ENCODE data around the gene MPPED2. TPM values are rescaled to one million over a fixed set of nuclear protein-coding genes. Genes with fewer than 3 reads are reported as not detected.

The MPPED2 gene
- total and polyA plus RNA-seq, 10 of the 15 experiments (the other 5 are each of a cell fraction or from before 2014, with no cell fraction given): not detected

DNA sequence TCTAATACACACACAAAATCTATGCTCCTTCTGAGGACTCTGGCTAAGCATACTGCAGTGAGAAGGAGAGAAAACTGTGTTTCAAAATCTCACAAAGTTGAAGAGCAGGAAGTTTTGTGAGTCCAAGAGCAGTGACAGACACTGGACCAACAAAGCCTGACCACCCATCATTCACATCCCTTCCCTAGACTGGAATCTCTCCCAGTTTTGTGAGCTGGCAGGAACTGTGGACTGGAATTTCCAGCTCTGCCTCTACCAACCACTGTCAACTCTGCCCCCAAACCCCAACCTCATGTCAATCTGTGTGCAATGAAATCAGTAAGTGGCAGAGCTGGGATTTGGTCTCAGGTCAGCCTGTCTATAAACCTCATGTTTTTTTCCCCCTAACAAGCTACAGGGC, 150.7 kb downstream of the MPPED2 start:
- TF ChIP-seq CHD4 (IDR thresholded peaks at IDR 0.05) (no peak), CREB1 (IDR thresholded peaks at IDR 0.05; ENCODE audit: low read depth) (no peak), TARDBP (IDR thresholded peaks at IDR 0.05; ENCODE audit: borderline replicate concordance) (no peak)
- TF ChIP-seq, protein P1, sequence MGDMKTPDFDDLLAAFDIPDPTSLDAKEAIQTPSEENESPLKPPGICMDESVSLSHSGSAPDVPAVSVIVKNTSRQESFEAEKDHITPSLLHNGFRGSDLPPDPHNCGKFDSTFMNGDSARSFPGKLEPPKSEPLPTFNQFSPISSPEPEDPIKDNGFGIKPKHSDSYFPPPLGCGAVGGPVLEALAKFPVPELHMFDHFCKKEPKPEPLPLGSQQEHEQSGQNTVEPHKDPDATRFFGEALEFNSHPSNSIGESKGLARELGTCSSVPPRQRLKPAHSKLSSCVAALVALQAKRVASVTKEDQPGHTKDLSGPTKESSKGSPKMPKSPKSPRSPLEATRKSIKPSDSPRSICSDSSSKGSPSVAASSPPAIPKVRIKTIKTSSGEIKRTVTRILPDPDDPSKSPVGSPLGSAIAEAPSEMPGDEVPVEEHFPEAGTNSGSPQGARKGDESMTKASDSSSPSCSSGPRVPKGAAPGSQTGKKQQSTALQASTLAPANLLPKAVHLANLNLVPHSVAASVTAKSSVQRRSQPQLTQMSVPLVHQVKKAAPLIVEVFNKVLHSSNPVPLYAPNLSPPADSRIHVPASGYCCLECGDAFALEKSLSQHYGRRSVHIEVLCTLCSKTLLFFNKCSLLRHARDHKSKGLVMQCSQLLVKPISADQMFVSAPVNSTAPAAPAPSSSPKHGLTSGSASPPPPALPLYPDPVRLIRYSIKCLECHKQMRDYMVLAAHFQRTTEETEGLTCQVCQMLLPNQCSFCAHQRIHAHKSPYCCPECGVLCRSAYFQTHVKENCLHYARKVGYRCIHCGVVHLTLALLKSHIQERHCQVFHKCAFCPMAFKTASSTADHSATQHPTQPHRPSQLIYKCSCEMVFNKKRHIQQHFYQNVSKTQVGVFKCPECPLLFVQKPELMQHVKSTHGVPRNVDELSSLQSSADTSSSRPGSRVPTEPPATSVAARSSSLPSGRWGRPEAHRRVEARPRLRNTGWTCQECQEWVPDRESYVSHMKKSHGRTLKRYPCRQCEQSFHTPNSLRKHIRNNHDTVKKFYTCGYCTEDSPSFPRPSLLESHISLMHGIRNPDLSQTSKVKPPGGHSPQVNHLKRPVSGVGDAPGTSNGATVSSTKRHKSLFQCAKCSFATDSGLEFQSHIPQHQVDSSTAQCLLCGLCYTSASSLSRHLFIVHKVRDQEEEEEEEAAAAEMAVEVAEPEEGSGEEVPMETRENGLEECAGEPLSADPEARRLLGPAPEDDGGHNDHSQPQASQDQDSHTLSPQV (IDR thresholded peaks at IDR 0.05): no peak
- SMC1A ChIA-PET (ENCODE audit: uncharacterized antibody, unreplicated experiment): no interaction called here
- no TSS peak for BruUV-seq (replicated peaks)
- Histone ChIP-seq H3K4me2 (ENCODE audit: control insufficient read depth, insufficient read depth) (no peak overlapping the region), H3K4me1 (ENCODE audit: control insufficient read depth, insufficient read depth, low read length) (no peaks in the 10 kb centered on the region), H3K4me3 (no peak overlapping the region), H3K9ac (ENCODE audit: control insufficient read depth, insufficient read depth, low read length) (no peak overlapping the region), H3K27ac (ENCODE audit: control insufficient read depth, insufficient read depth) (no peak overlapping the region), H3K79me2 (ENCODE audit: control insufficient read depth, insufficient read depth, low read length) (no peaks in the 10 kb centered on the region), H3K27me3 (replicated peaks in 1 of 2; ENCODE audit: control insufficient read depth in 2 of 2, insufficient read depth in 2 of 2, low read length in 1 of 2) (peaks cover 0 to 2% of the 10 kb centered on the region in 2 experiments; a peak in 1 of 4 replicates), H3K36me3 (ENCODE audit: control insufficient read depth in 2 of 2, insufficient read depth in 2 of 2, low read length in 1 of 2) (no peaks in the 10 kb centered on the region), H2AFZ (ENCODE audit: control insufficient read depth, low read depth, low read length) (no peak overlapping the region), H3K9me3 (replicated peaks; ENCODE audit: control insufficient read depth, insufficient read depth, low read length) (no peaks in the 10 kb centered on the region), H4K20me1 (ENCODE audit: control insufficient read depth, insufficient read depth) (no peaks in the 10 kb centered on the region)
- ATAC-seq (no peak), FAIRE-seq (no peak), DNase-seq (ENCODE audit: low read depth, low spot score) (no peak)
- CTCF ChIA-PET: no interaction called here
- intact Hi-C loops (cut with micrococcal nuclease; ENCODE audit: unreplicated experiment) (no loop called here), in situ Hi-C loops (cut with MboI) (no loop called here)
- RAD21 ChIA-PET (ENCODE audit: unreplicated experiment): no interaction called here
- POLR2A ChIA-PET: no interaction called here

DNA sequence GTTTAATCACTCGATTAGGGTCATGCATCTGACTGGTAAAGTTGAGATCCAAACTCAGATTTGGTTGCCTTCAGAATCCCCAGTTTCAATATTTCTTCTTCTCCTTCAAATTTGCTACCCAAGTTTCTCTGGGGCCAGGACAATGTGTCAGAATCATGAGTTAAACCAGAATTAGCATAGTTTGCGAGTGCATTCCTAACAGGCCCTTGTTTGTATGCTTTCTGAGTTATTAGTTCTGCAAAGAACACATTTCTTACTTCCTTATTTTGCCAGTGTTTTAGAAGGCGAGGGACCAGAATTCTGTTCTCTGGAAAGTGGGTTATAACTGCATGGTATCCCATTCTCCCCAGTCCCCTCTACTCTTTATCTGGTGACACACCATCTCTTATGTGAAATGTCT, 151.3 kb downstream of the MPPED2 start:
- POLR2A ChIA-PET: interaction anchor here (0.5 kb wide), 1 partner anchor 610 kb away, joined by 3 read pairs; no protein-coding TSS in a partner anchor
- Histone ChIP-seq H3K79me2 (ENCODE audit: control insufficient read depth, insufficient read depth, low read length) (no peaks in the 10 kb centered on the region), H3K9me3 (replicated peaks; ENCODE audit: control insufficient read depth, insufficient read depth, low read length) (no peaks in the 10 kb centered on the region), H3K27ac (ENCODE audit: control insufficient read depth, insufficient read depth) (no peak overlapping the region), H4K20me1 (ENCODE audit: control insufficient read depth, insufficient read depth) (no peaks in the 10 kb centered on the region), H3K9ac (ENCODE audit: control insufficient read depth, insufficient read depth, low read length) (no peak overlapping the region), H2AFZ (ENCODE audit: control insufficient read depth, low read depth, low read length) (no peak overlapping the region), H3K4me3 (no peak overlapping the region), H3K27me3 (replicated peaks in 1 of 2; ENCODE audit: control insufficient read depth in 2 of 2, insufficient read depth in 2 of 2, low read length in 1 of 2) (peaks cover 0 to 2% of the 10 kb centered on the region in 2 experiments; a peak in 1 of 4 replicates), H3K36me3 (ENCODE audit: control insufficient read depth in 2 of 2, insufficient read depth in 2 of 2, low read length in 1 of 2) (no peaks in the 10 kb centered on the region), H3K4me1 (ENCODE audit: control insufficient read depth, insufficient read depth, low read length) (no peaks in the 10 kb centered on the region), H3K4me2 (ENCODE audit: control insufficient read depth, insufficient read depth) (no peak overlapping the region)
- SMC1A ChIA-PET (ENCODE audit: uncharacterized antibody, unreplicated experiment): interaction anchor here (0.9 kb wide), 1 partner anchor 19 kb away, joined by 3 read pairs; no protein-coding TSS in a partner anchor
- intact Hi-C loops (cut with micrococcal nuclease; ENCODE audit: unreplicated experiment): no loop called here
- in situ Hi-C loops (cut with MboI): no loop called here
- FAIRE-seq (no peak), ATAC-seq (no peak), DNase-seq (ENCODE audit: low read depth, low spot score) (no peak)
- 14% methylated on average over 3 of the region's 3 CpGs for WGBS (ENCODE audit: insufficient coverage, insufficient replicate concordance, low lambda C conversion rate, missing lambda C conversion rate)
- CTCF ChIA-PET: interaction anchor here (0.7 kb wide), 1 partner anchor 307 kb away, joined by 4 read pairs; no protein-coding TSS in a partner anchor
- BruUV-seq (replicated peaks): no TSS peak
- RAD21 ChIA-PET (ENCODE audit: unreplicated experiment): no interaction called here
- TF ChIP-seq CTCF (IDR thresholded peaks at IDR 0.05 in 2 of 3, conservative IDR thresholded peaks at IDR 0.05 in 1 of 3; ENCODE audit: control insufficient read depth in 2 of 3, extremely low read depth in 1 of 3, insufficient read depth in 1 of 3, low read depth in 3 of 3, low read length in 3 of 3): no peak
- TF ChIP-seq, protein P2, sequence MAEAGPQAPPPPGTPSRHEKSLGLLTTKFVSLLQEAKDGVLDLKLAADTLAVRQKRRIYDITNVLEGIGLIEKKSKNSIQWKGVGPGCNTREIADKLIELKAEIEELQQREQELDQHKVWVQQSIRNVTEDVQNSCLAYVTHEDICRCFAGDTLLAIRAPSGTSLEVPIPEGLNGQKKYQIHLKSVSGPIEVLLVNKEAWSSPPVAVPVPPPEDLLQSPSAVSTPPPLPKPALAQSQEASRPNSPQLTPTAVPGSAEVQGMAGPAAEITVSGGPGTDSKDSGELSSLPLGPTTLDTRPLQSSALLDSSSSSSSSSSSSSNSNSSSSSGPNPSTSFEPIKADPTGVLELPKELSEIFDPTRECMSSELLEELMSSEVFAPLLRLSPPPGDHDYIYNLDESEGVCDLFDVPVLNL (IDR thresholded peaks at IDR 0.05; ENCODE audit: low read depth, low read length): no peak
- no peak for TF ChIP-seq NBN (IDR thresholded peaks at IDR 0.05)
- TF ChIP-seq ASH2L (IDR thresholded peaks at IDR 0.05; ENCODE audit: borderline replicate concordance, low read depth): no peak
- TF ChIP-seq HDAC6 (IDR thresholded peaks at IDR 0.05; ENCODE audit: unreplicated experiment): no peak
- TF ChIP-seq, protein P3, sequence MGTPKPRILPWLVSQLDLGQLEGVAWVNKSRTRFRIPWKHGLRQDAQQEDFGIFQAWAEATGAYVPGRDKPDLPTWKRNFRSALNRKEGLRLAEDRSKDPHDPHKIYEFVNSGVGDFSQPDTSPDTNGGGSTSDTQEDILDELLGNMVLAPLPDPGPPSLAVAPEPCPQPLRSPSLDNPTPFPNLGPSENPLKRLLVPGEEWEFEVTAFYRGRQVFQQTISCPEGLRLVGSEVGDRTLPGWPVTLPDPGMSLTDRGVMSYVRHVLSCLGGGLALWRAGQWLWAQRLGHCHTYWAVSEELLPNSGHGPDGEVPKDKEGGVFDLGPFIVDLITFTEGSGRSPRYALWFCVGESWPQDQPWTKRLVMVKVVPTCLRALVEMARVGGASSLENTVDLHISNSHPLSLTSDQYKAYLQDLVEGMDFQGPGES (IDR thresholded peaks at IDR 0.05): no peak

Measured in GM12878 (cell line).